Measurements from ENCODE around the gene TMEM126B.

The TMEM126B gene

GRCh38 chr11:85682330-85683305, 54.2 kb downstream of the TMEM126B start:
- peak; percentile 78 to 82 for DNase-seq

- peak; percentile 52 to 70 for DNase-seq
These were observed 56.9 kb downstream of the TMEM126B start for GRCh38 chr11:85685125-85685819.

GRCh38 chr11:85685820-85686459, 57.5 kb downstream of the TMEM126B start, which contains the start of gene CCDC89:
TSS of gene CCDC89 (minus strand) at chr11:85686195. CDS start at chr11:85686130, 65 bp downstream.
- DNase-seq, result peak; percentile 95 to 96

All from SHP77 (cell line).